ENCODE results near the gene PRICKLE2. TPM values are rescaled to one million over a fixed set of nuclear protein-coding genes. Genes with fewer than 3 reads are reported as not detected.

Gene PRICKLE2
- total RNA-seq, 1 donor from 2014 or later, result 7.7 TPM

DNA sequence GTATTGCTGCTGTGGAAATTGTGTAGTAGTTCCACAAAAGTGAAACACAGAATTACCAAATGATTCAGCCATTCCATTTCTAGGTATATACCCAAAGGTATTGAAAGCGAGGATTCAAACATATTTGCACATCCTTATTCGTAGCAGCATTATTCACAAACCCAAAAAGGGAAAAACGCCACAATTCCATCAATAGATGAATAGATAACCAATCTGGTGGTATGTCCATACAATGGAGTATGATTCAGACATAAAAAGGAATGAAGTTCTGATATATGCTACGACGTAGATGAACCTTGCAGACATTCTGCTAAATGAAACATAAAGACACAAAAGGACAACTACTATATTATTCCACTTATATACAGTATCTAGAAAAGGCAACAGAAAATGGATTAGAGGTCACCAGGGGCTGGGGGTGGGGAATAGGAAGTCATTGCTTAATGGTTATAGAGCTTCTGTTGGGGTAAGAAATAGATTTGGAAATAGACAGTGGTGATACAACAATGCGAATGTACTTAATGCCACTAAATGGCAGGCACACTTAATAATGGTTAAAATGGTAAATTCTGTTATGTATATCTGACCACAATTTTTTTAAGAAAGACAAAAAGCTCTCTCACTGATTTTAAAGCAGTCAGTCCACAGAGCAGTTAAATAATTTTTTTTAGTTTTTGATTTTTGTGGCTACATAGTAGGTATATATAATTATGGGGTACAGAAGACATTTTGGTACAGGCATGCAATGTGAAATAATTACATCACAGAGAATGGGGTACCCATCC, 150.2 kb downstream of the PRICKLE2 start:
- ATAC-seq, result no peak
- no peak for DNase-seq (ENCODE audit: missing footprints)
- intact Hi-C loops (cut with DNase I), result no loop called here

DNA sequence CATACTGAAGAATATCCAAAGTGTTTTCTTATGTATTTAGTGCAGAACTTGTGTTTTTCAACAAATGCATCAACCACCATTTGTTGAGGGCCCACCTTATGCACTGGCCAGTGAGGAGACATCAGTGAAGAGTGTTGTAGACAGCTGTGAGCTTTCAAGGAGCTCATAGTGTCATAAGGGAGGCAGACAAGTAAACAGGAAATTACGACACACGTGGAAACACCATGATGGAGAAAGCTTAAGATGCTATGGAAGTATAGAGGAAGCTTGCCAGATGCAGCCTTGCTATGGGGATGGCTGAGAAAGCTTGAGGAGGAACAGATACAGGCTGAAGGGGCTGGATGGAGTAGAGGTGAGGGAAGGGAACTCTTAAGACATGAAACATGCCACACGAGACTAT, 151.2 kb downstream of the PRICKLE2 start:
- DNase-seq (ENCODE audit: missing footprints), result no peak
- ATAC-seq, result no peak
- intact Hi-C loops (cut with DNase I), result no loop called here

DNA sequence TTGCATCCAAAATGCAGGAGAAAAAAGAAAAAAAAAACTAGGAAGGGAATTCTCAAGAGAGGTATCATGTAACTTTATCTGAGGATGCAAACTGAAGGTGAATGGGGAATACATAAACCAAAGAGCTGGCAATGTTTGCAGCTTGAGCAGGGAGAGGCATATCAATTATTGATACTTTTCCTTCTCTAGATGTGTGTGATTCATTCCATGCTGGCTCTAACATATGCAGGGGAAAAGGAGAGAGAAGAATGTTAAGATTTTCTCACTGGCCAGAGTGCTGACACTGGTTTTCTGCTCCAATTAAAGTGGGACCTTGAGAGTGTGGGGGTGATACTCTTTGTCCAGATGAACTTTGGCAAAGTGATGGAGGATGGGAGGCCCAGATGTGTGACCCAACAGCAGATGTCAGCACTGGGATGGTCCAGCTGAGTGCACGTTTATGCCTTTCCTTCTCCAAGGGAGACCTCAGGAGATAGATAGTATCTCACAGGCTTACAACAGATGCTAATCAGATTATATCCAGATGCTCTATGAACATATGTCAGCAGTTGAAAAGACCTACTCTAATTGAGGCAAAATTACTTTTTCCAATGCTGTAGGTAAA, 152.0 kb downstream of the PRICKLE2 start:
- ATAC-seq (peak; percentile 63), DNase-seq (ENCODE audit: missing footprints) (no peak)
- intact Hi-C loops (cut with DNase I), result no loop called here

DNA sequence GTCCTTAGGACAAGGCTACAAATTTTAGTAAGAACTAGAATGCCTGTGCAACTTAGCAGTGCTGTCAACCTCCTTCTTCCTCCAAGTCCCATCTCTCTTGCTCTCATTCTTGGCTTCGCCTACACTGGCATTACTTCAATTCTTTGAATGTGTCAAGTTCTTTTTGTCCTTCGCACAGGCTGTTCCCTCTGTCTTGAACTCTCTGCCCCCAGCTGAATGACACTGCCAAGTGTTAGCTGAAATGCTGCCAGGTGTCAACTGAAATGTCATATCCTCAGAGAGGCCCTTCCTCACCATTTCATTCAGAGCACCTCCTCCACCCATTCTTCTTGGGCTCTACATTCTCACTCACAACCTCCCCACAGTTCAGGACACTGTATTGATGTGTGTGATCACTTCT, 153.1 kb downstream of the PRICKLE2 start:
- DNase-seq (ENCODE audit: missing footprints), result no peak
- intact Hi-C loops (cut with DNase I), result no loop called here
- ATAC-seq, result peak; percentile 40

DNA sequence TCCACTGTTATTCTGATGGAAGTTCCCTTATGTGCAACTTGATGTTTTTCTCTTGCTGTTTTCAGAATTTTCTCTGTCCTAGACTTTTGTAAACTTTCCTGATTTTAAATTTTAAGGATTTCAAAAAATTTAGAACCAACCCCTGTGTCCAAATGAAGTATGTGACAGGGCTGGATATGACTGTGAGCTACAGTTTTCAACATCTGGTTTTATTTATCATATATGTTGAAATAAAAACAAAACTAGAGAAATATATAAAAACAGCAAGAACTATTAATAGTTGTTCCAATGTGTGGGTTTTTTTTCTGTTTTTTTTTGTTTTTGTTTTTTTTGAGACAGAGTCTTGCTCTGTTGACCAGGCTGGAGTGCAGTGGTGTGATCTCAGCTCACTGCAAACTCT, 154.6 kb downstream of the PRICKLE2 start:
- no peak for DNase-seq (ENCODE audit: missing footprints)
- intact Hi-C loops (cut with DNase I), result no loop called here
- ATAC-seq, result no peak

DNA sequence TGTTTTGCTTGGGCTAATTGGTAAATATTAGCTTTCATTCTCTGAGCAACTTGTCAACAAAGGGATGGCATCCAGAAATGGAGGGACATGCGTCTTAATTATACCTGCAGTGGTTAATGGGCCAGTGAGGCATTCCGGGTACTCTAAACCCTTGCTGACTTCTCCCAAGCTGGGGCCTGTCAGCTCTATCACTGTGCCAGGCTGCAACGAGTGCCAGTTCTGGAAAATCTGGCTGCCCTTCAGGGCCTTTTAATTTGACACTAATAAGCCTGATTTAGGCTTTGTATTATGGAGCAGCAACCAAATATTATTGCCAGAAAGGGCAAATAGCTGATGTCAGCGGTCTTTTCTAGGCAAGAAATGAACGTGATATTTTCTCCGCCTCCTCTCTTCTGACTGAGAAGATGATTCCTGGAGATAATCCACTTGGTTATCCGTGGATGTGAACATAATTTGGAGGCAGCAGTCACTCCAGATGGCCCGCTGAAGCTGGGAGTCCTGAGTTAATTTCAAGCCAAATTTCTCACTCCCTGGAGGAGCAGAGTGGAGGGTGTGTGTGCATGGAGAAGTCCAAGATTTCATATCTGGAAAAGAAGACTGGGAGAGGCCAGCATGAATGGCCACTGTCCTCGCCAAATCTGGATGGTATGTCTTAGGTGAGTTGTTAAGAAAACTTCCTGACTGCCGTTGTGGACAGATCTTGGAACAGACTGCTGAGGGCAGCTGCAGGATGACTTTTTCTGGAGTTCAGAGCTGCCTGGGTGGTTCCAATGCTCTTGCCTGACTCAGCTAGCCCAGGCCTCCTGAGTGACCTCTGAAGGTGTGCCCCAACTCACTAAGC, 157.5 kb downstream of the PRICKLE2 start:
- ATAC-seq, result peak; percentile 82
- intact Hi-C loops (cut with DNase I), result no loop called here
- DNase-seq (ENCODE audit: missing footprints), result peak; percentile 50

DNA sequence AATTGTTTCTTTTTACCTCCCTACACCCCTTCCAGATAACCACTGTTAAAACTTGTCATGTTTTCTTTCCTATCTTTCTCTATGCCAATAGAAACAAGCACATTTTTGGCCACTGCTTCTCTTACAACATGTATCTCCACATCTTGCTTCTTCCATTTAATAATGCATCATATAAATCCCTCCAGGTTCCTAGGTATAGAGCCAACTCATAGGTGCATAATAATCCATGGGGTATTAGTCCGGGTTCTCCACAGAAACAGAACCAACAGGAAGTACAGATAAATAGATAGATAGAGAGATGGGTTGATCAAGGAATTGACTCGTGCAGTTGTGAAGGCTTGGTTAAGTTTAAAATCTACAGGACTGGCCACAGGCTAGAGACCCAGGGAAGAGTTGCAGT, 160.5 kb downstream of the PRICKLE2 start:
- ATAC-seq (no peak), DNase-seq (ENCODE audit: missing footprints) (no peak)
- intact Hi-C loops (cut with DNase I), result no loop called here

DNA sequence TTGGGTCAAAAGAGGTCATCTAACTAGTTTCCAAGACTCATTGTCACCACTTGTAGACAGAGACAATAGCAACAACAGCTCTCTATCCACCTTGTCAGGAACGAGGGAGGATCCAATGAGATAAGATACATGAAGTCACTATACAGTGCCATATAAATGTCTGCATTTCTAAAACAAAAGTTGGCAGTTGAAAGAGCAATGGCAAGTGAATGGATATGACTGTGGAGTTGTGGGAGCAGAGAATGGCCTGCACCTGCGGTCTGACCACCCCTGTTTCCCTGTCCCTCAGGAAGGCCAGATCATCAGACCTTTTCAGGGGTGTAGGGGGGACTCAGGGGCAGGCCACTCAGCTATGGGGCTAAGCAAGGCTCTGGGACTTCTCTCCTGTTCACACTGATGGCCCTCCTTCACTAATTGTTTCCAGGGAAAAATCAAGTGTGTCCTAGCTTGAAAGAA, 161.3 kb downstream of the PRICKLE2 start:
- intact Hi-C loops (cut with DNase I), result no loop called here
- DNase-seq (ENCODE audit: missing footprints), result no peak
- ATAC-seq, result no peak

DNA sequence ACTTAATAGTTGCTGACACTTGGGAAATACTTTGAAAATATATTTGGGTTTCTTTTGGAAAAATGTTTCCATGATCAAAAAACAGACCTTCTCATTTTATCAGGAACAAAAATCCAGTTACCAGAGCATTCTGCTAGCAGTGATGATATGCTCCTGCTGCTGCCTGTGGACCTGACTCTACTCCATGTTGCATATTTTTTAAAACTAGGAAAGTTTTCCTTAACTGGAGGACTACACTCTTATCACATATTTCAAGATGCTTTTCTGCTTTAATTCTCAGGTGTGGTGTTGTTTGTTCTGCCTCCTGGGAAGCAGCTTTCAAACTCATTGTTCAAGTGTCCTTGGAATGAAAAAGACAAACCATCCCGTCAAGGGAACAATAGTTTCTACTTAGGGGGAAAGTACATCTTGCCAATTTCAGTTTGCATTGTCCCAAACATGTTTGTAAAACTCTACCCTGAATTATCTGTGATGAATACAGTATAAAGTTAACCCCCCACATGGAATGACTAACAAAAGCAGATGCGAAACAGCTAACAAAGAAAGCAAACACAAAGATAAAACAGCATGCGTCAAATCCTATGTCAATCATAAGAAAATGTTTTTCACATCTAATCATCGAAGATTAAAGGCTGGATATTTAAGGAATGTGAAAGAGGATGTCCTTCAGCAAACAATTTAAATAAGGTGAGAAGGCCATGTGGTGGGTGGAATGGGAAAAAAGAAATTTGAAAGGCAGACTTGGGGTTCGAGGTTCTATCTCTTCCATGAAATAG, 161.9 kb downstream of the PRICKLE2 start:
- no peak for DNase-seq (ENCODE audit: missing footprints)
- intact Hi-C loops (cut with DNase I), result no loop called here
- ATAC-seq, result no peak

DNA sequence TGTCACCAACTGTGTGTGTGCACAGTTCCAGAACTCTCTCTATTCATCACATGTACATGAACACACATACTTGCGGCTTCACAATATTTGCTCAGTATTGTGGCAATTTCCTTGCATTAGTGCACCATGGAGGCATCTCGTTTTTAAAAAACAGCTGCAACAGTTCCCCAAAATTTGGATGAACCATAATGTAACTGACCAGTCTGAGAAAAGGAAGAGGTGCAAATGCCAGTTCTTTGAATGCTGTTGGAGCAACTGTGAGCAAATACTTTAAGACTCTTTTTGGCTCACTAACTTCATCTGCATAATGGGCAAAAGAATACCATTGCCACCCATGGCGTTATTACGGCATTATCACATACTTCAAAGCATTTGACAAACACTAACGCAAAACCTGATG, 163.6 kb downstream of the PRICKLE2 start:
- DNase-seq (ENCODE audit: missing footprints), result no peak
- ATAC-seq, result no peak
- intact Hi-C loops (cut with DNase I), result no loop called here

DNA sequence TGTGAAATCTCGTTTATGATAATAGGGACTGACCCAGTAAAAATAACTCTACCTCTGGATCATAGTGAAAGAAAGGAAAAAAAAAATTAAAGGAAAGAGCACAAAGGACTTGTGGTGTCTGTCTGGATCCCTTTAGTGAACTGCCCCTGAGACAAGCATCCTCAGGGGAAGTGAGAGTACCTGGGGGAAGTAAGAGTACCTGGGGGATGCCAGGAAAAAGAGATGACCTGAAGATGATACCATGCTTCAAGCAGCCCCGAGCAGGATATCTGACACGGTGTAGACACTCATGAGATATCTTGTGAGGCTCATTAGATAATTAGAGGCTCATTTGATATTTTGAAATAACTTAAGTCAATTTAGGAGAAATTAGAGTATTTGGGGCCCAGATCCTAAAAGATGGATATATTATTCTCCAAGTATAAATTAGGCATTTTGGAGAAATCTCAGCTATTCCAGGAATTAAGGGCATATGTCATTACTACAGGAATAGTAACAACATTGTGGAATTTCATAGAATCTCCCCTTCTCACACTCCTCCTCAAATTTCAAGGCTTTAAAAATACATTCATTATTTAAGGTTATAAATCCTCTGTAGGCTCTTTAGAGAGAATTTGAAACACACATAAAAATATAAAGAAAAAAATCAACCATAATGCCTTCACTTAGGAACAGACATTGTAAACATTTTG, 165.6 kb downstream of the PRICKLE2 start:
- no peak for DNase-seq (ENCODE audit: missing footprints)
- intact Hi-C loops (cut with DNase I), result no loop called here
- ATAC-seq, result no peak

DNA sequence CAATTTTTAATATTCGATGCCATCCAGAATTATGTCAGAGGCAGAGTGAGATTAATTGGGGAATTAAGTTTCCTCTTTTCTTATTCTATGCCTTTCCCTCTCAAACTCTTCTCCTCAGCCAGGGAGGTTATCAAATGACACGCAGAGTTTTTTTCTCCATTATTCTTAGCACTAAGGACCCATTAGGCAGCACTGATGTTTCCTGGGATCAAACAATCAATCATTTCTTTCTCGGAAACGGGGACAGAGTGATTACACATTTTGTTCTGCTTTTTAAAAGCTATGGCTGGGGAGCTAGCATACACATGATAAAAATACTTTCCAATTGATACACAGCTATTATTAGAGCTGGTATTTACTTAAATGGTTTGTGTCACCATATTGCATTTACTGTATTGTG, 166.7 kb downstream of the PRICKLE2 start:
- intact Hi-C loops (cut with DNase I), result no loop called here
- ATAC-seq, result no peak
- DNase-seq (ENCODE audit: missing footprints), result no peak

DNA sequence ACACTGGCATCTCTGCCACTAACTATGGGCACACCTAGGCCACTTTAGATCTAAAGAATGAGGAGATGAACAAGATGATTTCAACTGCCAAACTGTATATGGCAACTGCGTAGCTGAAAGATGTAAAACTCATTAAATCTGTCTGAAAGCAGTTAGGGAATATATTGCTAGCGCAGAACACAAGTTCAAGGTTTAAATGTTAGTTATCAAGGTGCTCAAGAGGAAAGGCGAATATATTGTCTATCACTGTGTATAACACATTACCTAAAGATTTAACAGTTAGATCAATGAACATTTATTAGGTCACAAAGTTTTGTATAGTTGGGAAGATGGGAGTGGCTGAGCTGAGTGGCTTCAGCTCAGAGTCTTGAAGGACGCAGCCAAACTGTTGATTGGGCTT, 168.0 kb downstream of the PRICKLE2 start:
- intact Hi-C loops (cut with DNase I), result no loop called here
- ATAC-seq (no peak), DNase-seq (ENCODE audit: missing footprints) (no peak)

DNA sequence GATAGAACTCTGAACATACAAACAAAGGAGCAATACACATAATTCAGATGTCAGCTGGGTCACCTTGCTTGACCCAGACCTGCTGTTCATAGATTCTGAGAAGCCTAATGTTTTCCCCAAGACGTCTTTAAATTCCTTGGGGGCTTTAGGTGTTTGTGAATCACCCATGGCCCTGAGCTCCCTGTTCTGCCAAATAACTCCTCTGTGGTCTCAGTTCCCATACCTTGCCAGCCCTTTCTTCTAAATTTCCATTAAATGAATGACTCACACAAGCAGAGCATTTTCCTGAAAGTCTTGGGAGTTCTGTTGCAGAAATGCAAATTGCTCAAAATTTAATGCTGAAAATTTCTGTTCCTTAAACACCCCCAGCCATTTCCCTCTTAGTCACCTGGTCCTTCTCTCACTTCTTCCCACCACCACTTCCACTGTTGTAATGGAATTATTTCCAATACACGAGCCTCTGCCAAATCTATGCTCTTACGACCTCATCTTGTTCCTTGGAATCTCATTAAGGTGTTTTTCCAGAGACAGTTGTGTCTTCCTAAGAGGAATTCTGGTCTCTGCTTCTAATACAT, 168.6 kb downstream of the PRICKLE2 start:
- ATAC-seq, result no peak

DNA sequence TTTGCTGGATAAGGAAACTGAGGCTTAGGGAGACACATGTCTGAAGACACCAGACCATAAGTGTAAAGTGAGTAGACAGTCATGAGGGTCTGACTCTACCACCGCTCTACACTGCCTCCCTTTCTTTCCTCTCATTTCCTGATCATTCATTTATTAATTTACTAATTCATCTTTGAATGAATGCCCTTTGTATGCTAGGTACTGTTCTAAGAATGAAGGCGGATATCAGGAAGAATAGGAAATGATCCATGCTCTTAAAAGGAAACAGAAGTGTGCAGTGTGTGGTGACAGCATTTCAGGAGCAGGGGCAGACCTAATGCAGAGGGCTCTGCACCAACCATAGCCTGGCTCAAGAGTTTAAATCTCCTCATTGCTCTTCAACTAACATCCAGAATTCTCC, 170.2 kb downstream of the PRICKLE2 start:
- ATAC-seq, result no peak
- DNase-seq (ENCODE audit: missing footprints), result no peak
- intact Hi-C loops (cut with DNase I), result no loop called here

More for the DNA sequence above, 168.6 kb downstream of the PRICKLE2 start:
- DNase-seq (ENCODE audit: missing footprints), result no peak
- intact Hi-C loops (cut with DNase I), result no loop called here

DNA sequence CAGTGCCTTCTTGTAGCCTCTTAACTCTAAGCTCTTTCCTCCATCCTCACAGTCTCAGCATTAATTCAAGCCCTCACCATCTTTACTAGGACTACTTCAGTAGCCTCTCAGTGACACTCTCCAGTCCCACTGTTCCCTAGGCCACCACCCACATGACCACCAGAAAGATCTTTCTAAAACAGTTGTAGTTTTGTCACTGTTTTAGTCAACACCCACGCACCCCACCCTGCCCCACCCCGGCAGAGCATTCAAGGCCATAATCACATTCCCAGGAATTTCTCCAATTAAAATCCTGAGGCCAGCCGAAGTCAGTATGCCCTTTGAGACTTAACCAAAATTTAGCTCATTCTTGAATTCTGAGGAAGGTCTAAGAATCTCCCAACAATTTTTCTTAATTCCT, 170.8 kb downstream of the PRICKLE2 start:
- DNase-seq (ENCODE audit: missing footprints) (no peak), ATAC-seq (no peak)
- intact Hi-C loops (cut with DNase I), result no loop called here

DNA sequence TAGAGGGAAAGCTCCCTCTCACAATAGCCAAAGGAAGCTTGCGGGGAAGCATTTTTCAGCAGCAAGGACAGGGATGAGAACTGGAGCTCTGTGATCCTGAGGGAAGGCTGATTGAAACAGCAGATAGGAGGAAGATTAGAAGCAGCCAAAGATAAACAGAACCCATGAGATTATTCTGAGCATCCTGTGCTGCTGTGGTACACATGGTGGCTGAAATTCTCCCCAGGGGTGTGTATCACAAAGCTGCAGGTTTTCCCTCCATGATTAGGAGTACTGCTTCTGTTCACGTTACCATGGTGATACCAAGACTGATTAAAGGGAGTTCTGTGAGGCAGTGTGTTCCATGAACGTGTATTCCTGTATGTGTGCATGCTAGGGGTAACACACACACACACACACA, 171.7 kb downstream of the PRICKLE2 start:
- intact Hi-C loops (cut with DNase I), result no loop called here
- DNase-seq (ENCODE audit: missing footprints), result no peak
- ATAC-seq, result no peak

DNA sequence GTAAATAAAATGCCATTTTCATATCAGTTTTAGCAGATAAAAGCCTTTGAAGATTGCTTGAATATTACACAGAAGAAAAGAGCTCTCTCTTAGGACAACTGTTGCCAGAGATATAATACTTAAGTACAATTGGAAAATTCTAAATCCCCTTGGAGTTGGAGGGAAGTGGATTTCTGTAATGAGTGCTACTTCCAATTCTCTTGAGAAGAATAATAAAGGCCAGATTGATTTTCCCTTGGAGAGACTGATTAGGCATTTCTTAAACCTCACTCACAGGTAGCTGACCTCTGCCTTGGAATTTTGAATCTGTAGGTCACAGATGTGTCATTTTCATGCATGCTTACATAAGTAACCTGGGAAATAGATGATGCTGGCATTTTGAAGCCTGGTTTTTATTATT, 172.1 kb downstream of the PRICKLE2 start:
- ATAC-seq (no peak), DNase-seq (ENCODE audit: missing footprints) (no peak)
- intact Hi-C loops (cut with DNase I), result no loop called here

All from Right ventricle myocardium inferior (tissue), 1 donor.